Measurements from ENCODE around the gene PIGQ.

Gene PIGQ

DNA sequence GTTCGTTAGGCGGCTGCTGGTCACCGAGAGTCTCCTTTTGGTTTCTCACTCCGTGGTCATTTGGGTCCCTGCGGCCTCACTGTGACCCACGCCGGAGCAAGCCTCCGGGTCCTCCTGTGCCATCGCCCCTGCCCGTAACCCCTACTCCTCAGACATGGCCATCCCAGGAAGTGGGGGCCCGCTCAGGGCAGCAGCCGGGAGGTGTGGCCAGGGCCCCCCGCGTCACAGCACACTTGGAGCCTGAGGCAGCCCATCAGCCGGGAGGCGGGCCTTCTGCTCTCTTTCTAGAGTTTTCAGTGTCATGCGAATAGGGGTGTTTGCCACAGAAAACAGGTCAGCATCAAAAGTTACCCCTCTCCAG lies 53.1 kb downstream of the PIGQ start:
- Histone ChIP-seq H2BK15ac (ENCODE audit: low read length) (no peak overlapping the region), H2AFZ (ENCODE audit: low read length) (no peak overlapping the region), H3K4me3 (ENCODE audit: low read length in 2 of 2) (no peak overlapping the region)

DNA sequence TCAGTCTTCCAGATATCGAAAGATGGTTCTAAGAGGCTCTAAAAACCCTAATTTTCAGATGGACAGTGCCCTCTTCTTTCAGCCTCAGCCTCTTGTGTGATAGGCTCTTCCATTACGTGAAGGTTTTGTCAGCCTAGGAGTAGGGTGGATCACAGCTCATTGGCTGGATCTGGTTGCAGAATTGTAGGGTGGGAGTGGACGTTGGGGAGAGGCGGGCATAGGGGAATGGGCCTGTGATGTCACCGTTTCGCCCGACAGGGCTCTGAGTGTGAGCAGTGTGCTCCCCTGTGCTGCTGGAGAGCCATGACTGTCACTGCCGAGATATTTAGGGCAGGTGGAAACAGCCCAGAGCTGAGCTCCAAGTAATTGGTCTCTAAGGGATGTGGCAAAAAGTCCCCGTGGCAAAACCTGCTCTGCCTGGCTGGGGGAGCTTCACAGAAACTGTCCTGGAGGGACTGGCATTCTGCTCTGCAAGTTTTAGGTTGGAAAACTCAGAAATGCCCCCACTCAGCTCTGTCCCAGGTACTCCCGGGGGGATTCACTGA lies 54.8 kb downstream of the PIGQ start:
- Histone ChIP-seq H3K27ac (replicated peaks; ENCODE audit: low read length) (no peak overlapping the region), H2BK5ac (ENCODE audit: low read length) (no peak overlapping the region)
- no peak for DNase-seq (ENCODE audit: low spot score)

More for the DNA sequence above, 53.1 kb downstream of the PIGQ start:
- Histone ChIP-seq H3K14ac (ENCODE audit: low read length) (no peak overlapping the region), H2AK5ac (ENCODE audit: low read depth, low read length) (peak overlapping the region; percentile 52), H3K4me2 (ENCODE audit: insufficient read depth, low read length, poor library complexity, severe bottlenecking) (no peak overlapping the region), H3K23ac (ENCODE audit: low read depth, low read length, poor library complexity) (peak overlapping the region; percentile 17), H3K27ac (replicated peaks; ENCODE audit: low read length) (no peak overlapping the region), H3K9ac (ENCODE audit: low read depth, low read length, poor library complexity) (no peak overlapping the region), H4K8ac (ENCODE audit: low read depth, low read length) (no peak overlapping the region), H2BK5ac (ENCODE audit: low read length) (no peak overlapping the region), H4K91ac (ENCODE audit: low read depth, low read length, poor library complexity) (no peak overlapping the region), H3K18ac (ENCODE audit: low read length) (peak overlapping the region; percentile 5), H3K9me3 (replicated peaks in 1 of 2; ENCODE audit: control insufficient read depth in 2 of 2, insufficient read depth in 1 of 2, low read depth in 1 of 2, low read length in 2 of 2) (no peaks in the 10 kb centered on the region), H3K79me1 (ENCODE audit: low read depth, low read length) (peaks cover 9% of the 10 kb centered on the region), H3K4ac (ENCODE audit: low read length) (no peak overlapping the region), H2BK12ac (ENCODE audit: low read length) (no peak overlapping the region), H3K4me1 (ENCODE audit: control insufficient read depth in 2 of 2, insufficient read depth in 1 of 2, low read depth in 1 of 2, low read length in 2 of 2) (peaks cover 0 to 7% of the 10 kb centered on the region in 2 donors), H3K36me3 (replicated peaks in 1 of 2; ENCODE audit: control insufficient read depth in 2 of 2, insufficient read depth in 2 of 2, low read length in 2 of 2) (peaks cover 3 to 26% of the 10 kb centered on the region in 2 donors), H3K27me3 (ENCODE audit: control insufficient read depth in 3 of 3, insufficient read depth in 3 of 3, low read depth in 1 of 3, low read length in 3 of 3) (no peaks in the 10 kb centered on the region), H2BK120ac (ENCODE audit: low read depth, low read length) (no peak overlapping the region)
- WGBS, 2 donors (ENCODE audit: extremely low coverage in 2 of 2, insufficient read length in 2 of 2, insufficient replicate concordance in 1 of 2): no CpG with 5 or more reads among the region's 17 CpGs
- no peak for DNase-seq (ENCODE audit: low spot score)

DNA sequence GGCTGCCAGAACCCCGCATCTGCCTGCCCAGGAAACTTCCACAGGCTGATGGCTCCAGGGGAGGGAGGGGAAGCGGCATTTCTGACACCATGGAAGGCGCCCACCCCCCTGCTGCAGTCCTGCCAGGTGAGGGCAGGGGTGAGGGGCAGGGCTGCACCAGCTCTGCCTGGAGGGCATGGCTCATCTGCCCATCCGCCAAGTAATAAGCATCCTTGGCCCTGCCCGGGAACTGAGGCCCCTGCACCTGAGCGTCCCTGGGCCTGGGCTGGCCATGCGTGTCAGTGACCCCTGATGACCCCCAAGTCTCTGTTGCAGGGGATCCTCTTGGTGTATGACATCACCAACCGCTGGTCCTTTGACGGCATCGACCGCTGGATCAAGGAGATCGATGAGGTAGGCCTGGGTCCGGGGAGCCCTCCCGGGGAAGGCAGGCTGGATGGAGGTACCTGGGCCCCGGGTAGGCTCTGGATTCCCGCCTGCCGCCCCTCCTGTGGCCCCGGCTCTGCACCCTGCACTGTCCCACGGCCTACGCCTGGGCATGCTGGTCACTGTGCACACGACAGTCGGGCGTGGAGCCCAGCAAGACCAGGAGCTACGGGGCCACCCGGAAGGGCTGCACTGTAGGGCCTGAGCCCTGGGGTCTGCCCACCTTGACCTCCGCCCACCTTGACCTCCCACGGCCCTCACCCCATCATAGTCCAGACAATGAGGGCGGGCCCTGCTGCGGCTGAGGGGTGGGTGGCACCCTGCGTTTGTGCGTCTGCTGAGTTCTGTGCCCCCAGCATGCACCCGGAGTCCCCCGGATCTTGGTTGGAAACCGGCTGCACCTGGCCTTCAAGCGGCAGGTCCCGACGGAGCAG lies 55.6 kb downstream of the PIGQ start:
- Histone ChIP-seq H3K23ac (ENCODE audit: low read depth, low read length, poor library complexity) (peak overlapping the region; percentile 55), H3K4ac (ENCODE audit: low read length) (peak overlapping the region; percentile 37), H3K18ac (ENCODE audit: low read length) (no peak overlapping the region), H3K9me3 (replicated peaks in 1 of 2; ENCODE audit: control insufficient read depth in 2 of 2, insufficient read depth in 1 of 2, low read depth in 1 of 2, low read length in 2 of 2) (no peaks in the 10 kb centered on the region), H3K27ac (replicated peaks; ENCODE audit: low read length) (no peak overlapping the region), H4K8ac (ENCODE audit: low read depth, low read length) (no peak overlapping the region), H2BK15ac (ENCODE audit: low read length) (no peak overlapping the region), H3K4me3 (ENCODE audit: low read length in 2 of 2) (no peak overlapping the region), H3K4me2 (ENCODE audit: insufficient read depth, low read length, poor library complexity, severe bottlenecking) (no peak overlapping the region), H3K4me1 (ENCODE audit: control insufficient read depth in 2 of 2, insufficient read depth in 1 of 2, low read depth in 1 of 2, low read length in 2 of 2) (peaks cover 20 to 24% of the 10 kb centered on the region in 2 donors), H2BK5ac (ENCODE audit: low read length) (peak overlapping the region; percentile 53), H3K27me3 (ENCODE audit: control insufficient read depth in 3 of 3, insufficient read depth in 3 of 3, low read depth in 1 of 3, low read length in 3 of 3) (no peaks in the 10 kb centered on the region), H4K91ac (ENCODE audit: low read depth, low read length, poor library complexity) (no peak overlapping the region), H2AK5ac (ENCODE audit: low read depth, low read length) (peak overlapping the region; percentile 79), H2BK120ac (ENCODE audit: low read depth, low read length) (no peak overlapping the region), H3K79me1 (ENCODE audit: low read depth, low read length) (peaks cover 8% of the 10 kb centered on the region), H3K36me3 (replicated peaks in 1 of 2; ENCODE audit: control insufficient read depth in 2 of 2, insufficient read depth in 2 of 2, low read length in 2 of 2) (peaks cover 3 to 35% of the 10 kb centered on the region in 2 donors), H2BK12ac (ENCODE audit: low read length) (no peak overlapping the region), H2AFZ (ENCODE audit: low read length) (no peak overlapping the region), H3K14ac (ENCODE audit: low read length) (no peak overlapping the region), H3K9ac (ENCODE audit: low read depth, low read length, poor library complexity) (peak overlapping the region; percentile 50)
- DNase-seq (ENCODE audit: low spot score): no peak
- WGBS, 2 donors (ENCODE audit: extremely low coverage in 2 of 2, insufficient read length in 2 of 2, insufficient replicate concordance in 1 of 2): no CpG with 5 or more reads among the region's 37 CpGs

More for the DNA sequence above, 54.8 kb downstream of the PIGQ start:
- H2BK120ac ChIP-seq (ENCODE audit: low read depth, low read length): no peak overlapping the region
- no peak overlapping the region for H4K8ac ChIP-seq (ENCODE audit: low read depth, low read length)
- no peak overlapping the region for H4K91ac ChIP-seq (ENCODE audit: low read depth, low read length, poor library complexity)
- H3K79me1 ChIP-seq (ENCODE audit: low read depth, low read length): peaks cover 8% of the 10 kb centered on the region
- H3K18ac ChIP-seq (ENCODE audit: low read length): peak overlapping the region; percentile 8
- peaks cover 3 to 35% of the 10 kb centered on the region in 2 donors for H3K36me3 ChIP-seq (replicated peaks in 1 of 2; ENCODE audit: control insufficient read depth in 2 of 2, insufficient read depth in 2 of 2, low read length in 2 of 2)
- no peak overlapping the region for H3K4ac ChIP-seq (ENCODE audit: low read length)
- no CpG with 5 or more reads among the region's 10 CpGs for WGBS, 2 donors (ENCODE audit: extremely low coverage in 2 of 2, insufficient read length in 2 of 2, insufficient replicate concordance in 1 of 2)
- no peak overlapping the region for H3K4me3 ChIP-seq (ENCODE audit: low read length in 2 of 2)
- no peak overlapping the region for H3K14ac ChIP-seq (ENCODE audit: low read length)
- H3K4me1 ChIP-seq (ENCODE audit: control insufficient read depth in 2 of 2, insufficient read depth in 1 of 2, low read depth in 1 of 2, low read length in 2 of 2): peaks cover 16 to 19% of the 10 kb centered on the region in 2 donors
- no peak overlapping the region for H2AFZ ChIP-seq (ENCODE audit: low read length)
- H3K9ac ChIP-seq (ENCODE audit: low read depth, low read length, poor library complexity): no peak overlapping the region
- H3K27me3 ChIP-seq (ENCODE audit: control insufficient read depth in 3 of 3, insufficient read depth in 3 of 3, low read depth in 1 of 3, low read length in 3 of 3): no peaks in the 10 kb centered on the region
- H2BK15ac ChIP-seq (ENCODE audit: low read length): no peak overlapping the region
- H3K9me3 ChIP-seq (replicated peaks in 1 of 2; ENCODE audit: control insufficient read depth in 2 of 2, insufficient read depth in 1 of 2, low read depth in 1 of 2, low read length in 2 of 2): no peaks in the 10 kb centered on the region
- H2AK5ac ChIP-seq (ENCODE audit: low read depth, low read length): peak overlapping the region; percentile 52
- no peak overlapping the region for H3K23ac ChIP-seq (ENCODE audit: low read depth, low read length, poor library complexity)
- H3K4me2 ChIP-seq (ENCODE audit: insufficient read depth, low read length, poor library complexity, severe bottlenecking): no peak overlapping the region
- H2BK12ac ChIP-seq (ENCODE audit: low read length): no peak overlapping the region
